IMR-90 (cell line): ENCODE data around the gene TBCK. TPM values are rescaled to one million over a fixed set of nuclear protein-coding genes. Genes with fewer than 3 reads are reported as not detected.

Experiments
- ATAC-seq: fragments of 200-7000 bp; cut with Tn5 transposase; 2 replicates; pipeline ENCODE4 v1.9.1; 2020; ENCODE audit warnings: low read depth, mild to moderate bottlenecking, moderate library complexity
- BruUV-seq: library from RNA; stranded (reverse); fragments of 400-500 nt; replicated peaks from 2 replicates; lab custom pipeline; 2021; lab: Mats Ljungman, UMichigan
- CTCF ChIA-PET: fragments of 300-600 bp; formaldehyde crosslinking; extraction: SDS; loops from one replicate; lab custom pipeline; 2021; ENCODE audit warnings: antibody characterized with exemption; lab: Yijun Ruan, JAX
- POLR2A ChIA-PET: fragments of 300-600 bp; sonication (Branson Sonifier 250); formaldehyde crosslinking; loops from one replicate; lab custom pipeline; 2022; ENCODE audit warnings: antibody characterized with exemption; ENCODE audit not compliant: unreplicated experiment; lab: Charles Lee
- DNase-seq: peaks from one replicate; pipeline ENCODE4 v3.0.0; 2013
- H2AFZ ChIP-seq: replicated peaks from 2 replicates; pipeline ENCODE3; 2013; ENCODE audit warnings: low read length, mild to moderate bottlenecking; ENCODE audit not compliant: poor library complexity
- H2AK5ac ChIP-seq: 2 replicates; pipeline ENCODE4 v1.6.1; 2013; ENCODE audit warnings: low read depth, low read length, inconsistent platforms
- H2AK9ac ChIP-seq: replicated peaks from 2 replicates; pipeline ENCODE3; 2013; ENCODE audit warnings: mild to moderate bottlenecking, low read depth, low read length, moderate library complexity; ENCODE audit not compliant: poor library complexity
- H2BK120ac ChIP-seq: 2 replicates; pipeline ENCODE4 v1.6.1; 2013; ENCODE audit warnings: low read depth, low read length, inconsistent platforms
- H2BK15ac ChIP-seq: 3 replicates; pipeline ENCODE4 v1.6.1; 2013; ENCODE audit warnings: low read depth, low read length, inconsistent platforms
- H2BK20ac ChIP-seq: 2 replicates; pipeline ENCODE4 v1.6.1; 2013; ENCODE audit warnings: low read depth, mild to moderate bottlenecking, inconsistent platforms, low read length, moderate library complexity
- H2BK5ac ChIP-seq: 2 replicates; pipeline ENCODE4 v1.6.1; 2013; ENCODE audit warnings: mild to moderate bottlenecking, low read depth, low read length, inconsistent platforms; ENCODE audit not compliant: poor library complexity, severe bottlenecking
- H3K14ac ChIP-seq: replicated peaks from 2 replicates; pipeline ENCODE4 v1.6.1; 2013; ENCODE audit warnings: low read depth, low read length, inconsistent platforms
- H3K18ac ChIP-seq: 2 replicates; pipeline ENCODE4 v1.6.1; 2013; ENCODE audit warnings: low read depth, low read length, control low read depth
- H3K23ac ChIP-seq: 2 replicates; pipeline ENCODE4 v1.6.1; 2013; ENCODE audit warnings: low read depth, low read length, inconsistent platforms
- H3K27ac ChIP-seq: 2 replicates; pipeline ENCODE4 v1.5.1; 2013; ENCODE audit warnings: mild to moderate bottlenecking, control low read depth, low read length; ENCODE audit not compliant: insufficient read depth
- H3K27me3 ChIP-seq: 2 replicates; pipeline ENCODE4 v1.6.1; 2013; ENCODE audit warnings: low read length; ENCODE audit not compliant: control insufficient read depth, insufficient read depth
- H3K36me3 ChIP-seq: 2 replicates; pipeline ENCODE4 v1.6.1; 2013; ENCODE audit warnings: low read length, mixed read lengths; ENCODE audit not compliant: control insufficient read depth, insufficient read depth
- H3K4ac ChIP-seq: 2 replicates; pipeline ENCODE4 v1.6.1; 2013; ENCODE audit warnings: low read depth, low read length, inconsistent platforms
- H3K4me1 ChIP-seq: 2 replicates; pipeline ENCODE4 v1.6.1; 2013; ENCODE audit warnings: low read length, mixed read lengths; ENCODE audit not compliant: control insufficient read depth, insufficient read depth
- H3K4me2 ChIP-seq: 2 replicates; pipeline ENCODE4 v1.6.1; 2013; ENCODE audit warnings: low read depth, mild to moderate bottlenecking, control low read depth, low read length, moderate library complexity
- H3K4me3 ChIP-seq: 2 replicates; pipeline ENCODE4 v1.5.1; 2013; ENCODE audit warnings: low read depth, mild to moderate bottlenecking, control low read depth, low read length, moderate library complexity; ENCODE audit not compliant: insufficient read depth
- H3K56ac ChIP-seq: 2 replicates; pipeline ENCODE4 v1.6.1; 2013; ENCODE audit warnings: low read length, inconsistent platforms; ENCODE audit not compliant: insufficient read depth; ENCODE audit errors: extremely low read depth
- H3K79me1 ChIP-seq, 2 experiments: 2 replicates each; pipeline ENCODE4 v1.6.1; 2013; ENCODE audit warnings: low read length in 2 of 2, inconsistent platforms in 1 of 2, low read depth in 1 of 2
- H3K9ac ChIP-seq: 2 replicates; pipeline ENCODE4 v1.6.1; 2013; ENCODE audit warnings: low read depth, low read length, control low read depth
- H3K9me1 ChIP-seq: 2 replicates; pipeline ENCODE4 v1.6.1; 2013; ENCODE audit warnings: low read length, inconsistent platforms; ENCODE audit not compliant: insufficient read depth
- H3K9me3 ChIP-seq: 2 replicates; pipeline ENCODE4 v1.6.1; 2013; ENCODE audit warnings: low read length; ENCODE audit not compliant: control insufficient read depth, insufficient read depth
- H4K20me1 ChIP-seq: 2 replicates; pipeline ENCODE4 v1.6.1; 2013; ENCODE audit warnings: low read length, inconsistent platforms; ENCODE audit not compliant: insufficient read depth
- H4K5ac ChIP-seq: 2 replicates; pipeline ENCODE4 v1.6.1; 2013; ENCODE audit warnings: mild to moderate bottlenecking, low read depth, low read length, control low read depth
- H4K8ac ChIP-seq, 2 experiments: 2 replicates each; pipeline ENCODE4 v1.6.1; 2013; ENCODE audit warnings: low read depth in 2 of 2, low read length in 2 of 2, control low read depth in 1 of 2, inconsistent platforms in 1 of 2
- H4K91ac ChIP-seq: 2 replicates; pipeline ENCODE4 v1.6.1; 2013; ENCODE audit warnings: low read depth, low read length, inconsistent platforms; ENCODE audit not compliant: insufficient read depth
- MAZ ChIP-seq: IDR thresholded peaks from 2 replicates; pipeline ENCODE4 v1.6.1; 2012; ENCODE audit warnings: low read depth, mild to moderate bottlenecking, low read length, improper control_type of control experiment, moderate library complexity, borderline replicate concordance
- WGBS, 2 experiments: methylation state at CpG; one replicate each; pipeline versions ENCODE4 v1.1.5 to v1.1.7; 2013; ENCODE audit warnings: missing lambda C conversion rate in 2 of 2; ENCODE audit not compliant: insufficient read length in 1 of 2; ENCODE audit errors: extremely low coverage in 2 of 2; 5-methylcytosine and 5-hydroxymethylcytosine counted together
- dilution Hi-C: fragments of 300-500 bp; cut with HindIII; formaldehyde crosslinking; loops from one replicate; pipeline ENCODE4 v1.14.3; 2018; ENCODE audit warnings: low sequenced_read_pairs; ENCODE audit not compliant: unreplicated experiment
- in situ Hi-C: fragments of 300-500 bp; cut with MboI; formaldehyde crosslinking; loops from 3 replicates; pipeline ENCODE4 v1.14.3; 2019; ENCODE audit warnings: low sequenced_read_pairs, inconsistent platforms, mixed read lengths
- intact Hi-C: fragments of 100-400 bp; cut with micrococcal nuclease; formaldehyde crosslinking; loops from 2 replicates; pipeline ENCODE4 v1.10.0; 2022
- polyA plus RNA-seq, 3 experiments: library from polyadenylated mRNA; depleted of rRNA; stranded (reverse); fragments of >200 nt; gene quantifications; 2 replicates each; pipeline ENCODE4 v1.2.3, GENCODE V29; 2012; ENCODE audit warnings: low replicate concordance in 1 of 3
- total RNA-seq: library from RNA; depleted of rRNA; stranded (reverse); fragments of >200 nt; gene quantifications from 2 replicates; pipeline ENCODE4 v1.2.3, GENCODE V29; 2012

The TBCK gene
- total and polyA plus RNA-seq, 2 of the 4 experiments (the other 2 are of a cell fraction) = 10.7 to 29.9 TPM

DNA sequence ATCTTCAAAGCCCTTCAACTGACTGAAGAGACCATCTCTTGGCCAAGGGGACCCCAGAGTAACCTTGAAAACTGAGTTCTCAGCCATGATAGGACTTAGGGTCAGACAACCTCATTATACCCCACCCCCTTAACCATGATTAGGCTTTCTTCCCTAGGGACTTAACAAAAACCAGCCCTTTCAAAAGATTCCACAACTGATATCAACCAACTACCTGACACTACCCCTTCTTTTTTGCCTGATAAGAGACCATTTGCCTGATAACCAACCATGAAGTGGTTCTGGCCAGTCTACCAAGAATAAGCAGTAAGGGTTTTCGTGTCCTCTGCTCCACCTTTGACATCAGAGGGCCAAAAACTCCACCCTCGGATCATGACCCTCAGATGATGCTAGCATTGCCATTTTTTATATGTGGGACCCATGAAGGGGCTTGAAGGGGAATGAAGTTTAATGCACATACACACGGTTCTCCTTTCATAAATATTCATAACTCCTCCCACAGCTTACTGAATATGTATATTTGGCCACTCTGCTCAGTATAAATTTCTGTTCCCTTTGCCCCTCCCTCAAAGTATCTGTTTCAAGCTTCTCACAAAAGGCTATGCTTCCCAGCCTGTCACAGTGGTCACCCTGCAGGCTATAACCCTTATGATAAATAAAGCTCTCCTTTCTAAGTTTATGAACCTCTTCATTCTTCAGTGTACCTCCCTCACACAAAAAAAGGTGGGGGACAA is 12.3 kb downstream of the TBCK start:
- no peak overlapping the region for H3K23ac ChIP-seq
- no peaks in the 10 kb centered on the region for H3K27me3 ChIP-seq
- peaks cover 7 to 19% of the 10 kb centered on the region in 2 experiments for H3K79me1 ChIP-seq
- no peak overlapping the region for H2BK5ac ChIP-seq
- H2AK5ac ChIP-seq = no peak overlapping the region
- no peak overlapping the region for H2BK20ac ChIP-seq
- H2BK15ac ChIP-seq = no peak overlapping the region
- BruUV-seq = no TSS peak
- peaks cover 2% of the 10 kb centered on the region; the same call in 1 of the 2 replicates for H3K4me1 ChIP-seq
- DNase-seq (no peak), ATAC-seq (no peak)
- H3K14ac ChIP-seq = no peak overlapping the region
- H4K8ac ChIP-seq = no peak overlapping the region
- H3K9ac ChIP-seq = no peak overlapping the region
- H3K4ac ChIP-seq = no peak overlapping the region
- in situ Hi-C loops (no loop called here), dilution Hi-C loops (no loop called here), intact Hi-C loops (no loop called here)
- H4K5ac ChIP-seq = no peak overlapping the region
- POLR2A ChIA-PET = no interaction called here
- H2AK9ac ChIP-seq = no peak overlapping the region
- no peaks in the 10 kb centered on the region for H3K9me1 ChIP-seq
- CTCF ChIA-PET = interaction anchor here (0.9 kb wide), 1 partner anchor 41 kb away, joined by 3 read pairs; no protein-coding TSS in a partner anchor
- peaks cover under 1% of the 10 kb centered on the region; the same call in 1 of the 2 replicates for H3K36me3 ChIP-seq
- H3K27ac ChIP-seq = no peak overlapping the region
- H4K91ac ChIP-seq = no peak overlapping the region
- no peak overlapping the region for H2AFZ ChIP-seq
- no peak overlapping the region for H3K4me2 ChIP-seq
- H3K56ac ChIP-seq = no peak overlapping the region
- no peak overlapping the region for H2BK120ac ChIP-seq
- H3K4me3 ChIP-seq = no peak overlapping the region
- no peaks in the 10 kb centered on the region for H3K9me3 ChIP-seq
- no CpG with 5 or more reads among the region's 3 CpGs for WGBS, 2 experiments
- no peak for TF ChIP-seq MAZ
- no peak overlapping the region for H3K18ac ChIP-seq
- no peaks in the 10 kb centered on the region for H4K20me1 ChIP-seq
